Upper lobe of left lung (tissue), 4 donors: Measurements from ENCODE around the gene APBB2.

Experiments
- CTCF ChIP-seq, 6 experiments: fragments of 450-650 bp in 4 of 6; fragments of 200-600 bp in 2 of 6; sonication (generic) in 2 of 6; IDR thresholded peaks; one replicate each; pipeline ENCODE4 v1.5.1; 2016 to 2019; ENCODE audit warnings: antibody characterized with exemption in 6 of 6
- POLR2A ChIP-seq, 4 donors: fragments of 450-650 bp; IDR thresholded peaks; one replicate each; pipeline ENCODE4 v1.5.1; 2016 to 2017; ENCODE audit warnings: antibody characterized with exemption in 4 of 4, mild to moderate bottlenecking in 2 of 4

GRCh38 chr4:41177016-41177415 lies 37.3 kb downstream of the APBB2 start:
- TF ChIP-seq CTCF (IDR thresholded peaks at IDR 0.05) (peak in 1 of 6 experiments; percentile 9), POLR2A (IDR thresholded peaks at IDR 0.05) (no peak)
